ENCODE data around the gene SLAMF9. TPM values are rescaled to one million over a fixed set of nuclear protein-coding genes. Genes with fewer than 3 reads are reported as not detected.

Gene SLAMF9
- total RNA-seq, 1 experiment from 2014 or later, result 0.94 TPM

GRCh38 chr1:159983681-159984080 lies 29.6 kb upstream of the SLAMF9 start:
- intact Hi-C loops (cut with micrococcal nuclease; ENCODE audit: unreplicated experiment), result no loop called here
- Histone ChIP-seq H3K4me2 (no peak overlapping the region), H2AFZ (no peak overlapping the region), H3K36me3 (ENCODE audit: low read depth) (no peaks in the 10 kb centered on the region), H3K79me2 (ENCODE audit: low read depth) (no peaks in the 10 kb centered on the region), H3K4me1 (replicated peaks; ENCODE audit: insufficient read depth) (no peaks in the 10 kb centered on the region), H3K4me3 (no peak overlapping the region), H3K9me3 (ENCODE audit: insufficient read depth, low read depth) (no peaks in the 10 kb centered on the region), H3K27ac (no peak overlapping the region), H3F3A (ENCODE audit: insufficient read depth, low read depth) (no peaks in the 10 kb centered on the region), H4K20me1 (ENCODE audit: insufficient read depth) (no peaks in the 10 kb centered on the region), H3K9me2 (ENCODE audit: insufficient read depth) (no peaks in the 10 kb centered on the region), H3K27me3 (ENCODE audit: insufficient read depth, low read depth) (no peaks in the 10 kb centered on the region)
- no peak for DNase-seq
- no TSS peak for BruUV-seq (replicated peaks)
- ChIA-PET POLR2A (ENCODE audit: unreplicated experiment) (no interaction called here), CTCF (no interaction called here)
- TF ChIP-seq, protein P1, sequence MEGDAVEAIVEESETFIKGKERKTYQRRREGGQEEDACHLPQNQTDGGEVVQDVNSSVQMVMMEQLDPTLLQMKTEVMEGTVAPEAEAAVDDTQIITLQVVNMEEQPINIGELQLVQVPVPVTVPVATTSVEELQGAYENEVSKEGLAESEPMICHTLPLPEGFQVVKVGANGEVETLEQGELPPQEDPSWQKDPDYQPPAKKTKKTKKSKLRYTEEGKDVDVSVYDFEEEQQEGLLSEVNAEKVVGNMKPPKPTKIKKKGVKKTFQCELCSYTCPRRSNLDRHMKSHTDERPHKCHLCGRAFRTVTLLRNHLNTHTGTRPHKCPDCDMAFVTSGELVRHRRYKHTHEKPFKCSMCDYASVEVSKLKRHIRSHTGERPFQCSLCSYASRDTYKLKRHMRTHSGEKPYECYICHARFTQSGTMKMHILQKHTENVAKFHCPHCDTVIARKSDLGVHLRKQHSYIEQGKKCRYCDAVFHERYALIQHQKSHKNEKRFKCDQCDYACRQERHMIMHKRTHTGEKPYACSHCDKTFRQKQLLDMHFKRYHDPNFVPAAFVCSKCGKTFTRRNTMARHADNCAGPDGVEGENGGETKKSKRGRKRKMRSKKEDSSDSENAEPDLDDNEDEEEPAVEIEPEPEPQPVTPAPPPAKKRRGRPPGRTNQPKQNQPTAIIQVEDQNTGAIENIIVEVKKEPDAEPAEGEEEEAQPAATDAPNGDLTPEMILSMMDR (conservative IDR thresholded peaks at IDR 0.05), result no peak
- no peak for TF ChIP-seq EZH2 (IDR thresholded peaks at IDR 0.05; ENCODE audit: low read depth)

GRCh38 chr1:159982280-159982679 lies 28.2 kb upstream of the SLAMF9 start:
- Histone ChIP-seq H3K27ac (no peak overlapping the region), H3K9me3 (ENCODE audit: insufficient read depth, low read depth) (no peaks in the 10 kb centered on the region), H3K4me2 (no peak overlapping the region), H3F3A (ENCODE audit: insufficient read depth, low read depth) (no peaks in the 10 kb centered on the region), H3K36me3 (ENCODE audit: low read depth) (no peaks in the 10 kb centered on the region), H3K4me1 (replicated peaks; ENCODE audit: insufficient read depth) (no peaks in the 10 kb centered on the region), H3K27me3 (ENCODE audit: insufficient read depth, low read depth) (no peaks in the 10 kb centered on the region), H4K20me1 (ENCODE audit: insufficient read depth) (no peaks in the 10 kb centered on the region), H3K9me2 (ENCODE audit: insufficient read depth) (no peaks in the 10 kb centered on the region), H3K79me2 (ENCODE audit: low read depth) (no peaks in the 10 kb centered on the region), H3K4me3 (no peak overlapping the region), H2AFZ (no peak overlapping the region)
- intact Hi-C loops (cut with micrococcal nuclease; ENCODE audit: unreplicated experiment), result no loop called here
- no peak for TF ChIP-seq EZH2 (IDR thresholded peaks at IDR 0.05; ENCODE audit: low read depth)
- TF ChIP-seq, protein P1 (conservative IDR thresholded peaks at IDR 0.05), result no peak
- no TSS peak for BruUV-seq (replicated peaks)
- DNase-seq, result no peak
- ChIA-PET POLR2A (ENCODE audit: unreplicated experiment) (no interaction called here), CTCF (no interaction called here)

DNA sequence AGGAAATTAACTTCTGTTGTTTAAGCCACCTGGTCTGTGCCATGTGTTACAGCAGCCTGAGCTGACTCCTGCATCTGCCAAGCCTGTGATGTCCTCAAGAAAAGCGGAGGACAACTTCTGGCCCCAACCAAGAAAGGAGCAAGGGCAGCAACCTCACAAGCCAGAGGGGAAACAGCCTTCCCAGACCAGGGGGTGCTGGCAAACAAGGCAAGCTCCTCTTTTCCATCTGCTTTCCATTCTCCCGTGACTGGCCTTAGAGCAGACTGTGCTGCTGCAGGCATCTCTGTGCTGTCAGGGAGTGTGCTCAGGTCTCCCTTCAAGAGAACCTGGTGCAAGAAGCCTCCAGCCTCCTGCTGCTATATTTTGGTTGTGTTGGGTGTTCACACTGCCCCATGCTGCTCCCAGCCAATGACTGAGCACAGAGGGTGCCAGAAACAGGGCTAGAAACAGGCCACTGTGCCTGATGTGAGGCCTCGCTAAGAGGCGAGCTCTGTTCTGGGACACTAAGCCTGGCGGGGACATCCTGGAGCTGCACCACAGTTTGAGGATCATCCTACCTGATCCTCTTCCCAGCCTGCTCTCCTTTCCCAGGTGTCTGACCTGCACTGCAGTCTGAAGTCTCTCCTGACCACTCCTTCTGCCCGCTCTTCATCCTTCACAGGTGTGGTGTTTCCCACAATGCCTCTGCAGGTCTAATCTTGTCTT lies 27.5 kb upstream of the SLAMF9 start:
- Histone ChIP-seq H3K4me2 (no peak overlapping the region), H3K9me3 (ENCODE audit: insufficient read depth, low read depth) (no peaks in the 10 kb centered on the region), H3K4me1 (replicated peaks; ENCODE audit: insufficient read depth) (no peaks in the 10 kb centered on the region), H3K9me2 (ENCODE audit: insufficient read depth) (no peaks in the 10 kb centered on the region), H3K36me3 (ENCODE audit: low read depth) (no peaks in the 10 kb centered on the region), H3K27me3 (ENCODE audit: insufficient read depth, low read depth) (no peaks in the 10 kb centered on the region), H3K27ac (no peak overlapping the region), H3K4me3 (no peak overlapping the region), H3K79me2 (ENCODE audit: low read depth) (no peaks in the 10 kb centered on the region), H2AFZ (no peak overlapping the region), H4K20me1 (ENCODE audit: insufficient read depth) (no peaks in the 10 kb centered on the region), H3F3A (ENCODE audit: insufficient read depth, low read depth) (no peaks in the 10 kb centered on the region)
- CTCF ChIA-PET, result no interaction called here
- no TSS peak for BruUV-seq (replicated peaks)
- DNase-seq, result no peak
- POLR2A ChIA-PET (ENCODE audit: unreplicated experiment), result no interaction called here
- intact Hi-C loops (cut with micrococcal nuclease; ENCODE audit: unreplicated experiment), result no loop called here
- TF ChIP-seq, protein P1 (conservative IDR thresholded peaks at IDR 0.05), result no peak
- TF ChIP-seq EZH2 (IDR thresholded peaks at IDR 0.05; ENCODE audit: low read depth), result no peak
